Measurements from ENCODE around the gene ESR2. TPM values are rescaled to one million over a fixed set of nuclear protein-coding genes. Genes with fewer than 3 reads are reported as not detected.
"Not testable (repeated sequence)": the region's sequence is repeated elsewhere in the genome, so short reads cannot be mapped to it uniquely, and the experiment has no call there.

The ESR2 gene
- total RNA-seq, 1 donor from 2014 or later, result 0.30 TPM

GRCh38 chr14:64185184-64185583 lies 109.0 kb downstream of the ESR2 start:
- H3K4me1 ChIP-seq, result no peaks in the 10 kb centered on the region
- no peak for TF ChIP-seq CTCF (IDR thresholded peaks at IDR 0.05)
- no peak overlapping the region for H3K27ac ChIP-seq
- DNase-seq (no peak), ATAC-seq (no peak)
- no peak overlapping the region for H3K4me3 ChIP-seq
- peaks cover 47% of the 10 kb centered on the region for H3K36me3 ChIP-seq
- H3K9me3 ChIP-seq, result no peaks in the 10 kb centered on the region
- no peaks in the 10 kb centered on the region for H3K27me3 ChIP-seq (ENCODE audit: low read depth)
- intact Hi-C loops (cut with DNase I), result no loop called here

GRCh38 chr14:64184103-64184729 lies 110.0 kb downstream of the ESR2 start:
- no peak for TF ChIP-seq CTCF (IDR thresholded peaks at IDR 0.05)
- ATAC-seq, result no peak
- no peaks in the 10 kb centered on the region for H3K9me3 ChIP-seq
- no peaks in the 10 kb centered on the region for H3K4me1 ChIP-seq
- no peak overlapping the region for H3K4me3 ChIP-seq
- no peaks in the 10 kb centered on the region for H3K27me3 ChIP-seq (ENCODE audit: low read depth)
- peaks cover 40% of the 10 kb centered on the region for H3K36me3 ChIP-seq
- H3K27ac ChIP-seq, result no peak overlapping the region
- intact Hi-C loops (cut with DNase I), result no loop called here
- DNase-seq, result no peak

GRCh38 chr14:64182908-64183307 lies 111.3 kb downstream of the ESR2 start:
- H3K9me3 ChIP-seq; H3K4me1 ChIP-seq; ATAC-seq; H3K4me3 ChIP-seq; H3K27me3 ChIP-seq (ENCODE audit: low read depth); H3K27ac ChIP-seq; intact Hi-C loops (cut with DNase I); DNase-seq: not testable (repeated sequence)
- peaks cover 45% of the 10 kb centered on the region for H3K36me3 ChIP-seq

- Histone ChIP-seq H3K4me3 (no peak overlapping the region), H3K9me3 (no peaks in the 10 kb centered on the region), H3K27ac (no peak overlapping the region), H3K36me3 (peaks cover 63% of the 10 kb centered on the region), H3K4me1 (no peaks in the 10 kb centered on the region), H3K27me3 (ENCODE audit: low read depth) (no peaks in the 10 kb centered on the region)
- ATAC-seq (no peak), DNase-seq (no peak)
- intact Hi-C loops (cut with DNase I), result no loop called here
- TF ChIP-seq CTCF (IDR thresholded peaks at IDR 0.05), result no peak
Observed at GRCh38 chr14:64178814-64179213, 115.4 kb downstream of the ESR2 start.

- peaks cover 74% of the 10 kb centered on the region for H3K36me3 ChIP-seq
Observed at GRCh38 chr14:64176330-64176729, 117.8 kb downstream of the ESR2 start.

More at GRCh38 chr14:64176330-64176729, 117.8 kb downstream of the ESR2 start:
- Histone ChIP-seq H3K4me3 (no peak overlapping the region), H3K27me3 (ENCODE audit: low read depth) (no peaks in the 10 kb centered on the region), H3K4me1 (no peaks in the 10 kb centered on the region), H3K27ac (no peak overlapping the region), H3K9me3 (no peaks in the 10 kb centered on the region)
- TF ChIP-seq CTCF (IDR thresholded peaks at IDR 0.05), result no peak
- ATAC-seq (no peak), DNase-seq (no peak)
- intact Hi-C loops (cut with DNase I), result no loop called here
